ENCODE measurements around the gene SCAF1. TPM values are rescaled to one million over a fixed set of nuclear protein-coding genes. Genes with fewer than 3 reads are reported as not detected.

Gene SCAF1
- total RNA-seq, 1 donor, result 18.1 TPM

DNA sequence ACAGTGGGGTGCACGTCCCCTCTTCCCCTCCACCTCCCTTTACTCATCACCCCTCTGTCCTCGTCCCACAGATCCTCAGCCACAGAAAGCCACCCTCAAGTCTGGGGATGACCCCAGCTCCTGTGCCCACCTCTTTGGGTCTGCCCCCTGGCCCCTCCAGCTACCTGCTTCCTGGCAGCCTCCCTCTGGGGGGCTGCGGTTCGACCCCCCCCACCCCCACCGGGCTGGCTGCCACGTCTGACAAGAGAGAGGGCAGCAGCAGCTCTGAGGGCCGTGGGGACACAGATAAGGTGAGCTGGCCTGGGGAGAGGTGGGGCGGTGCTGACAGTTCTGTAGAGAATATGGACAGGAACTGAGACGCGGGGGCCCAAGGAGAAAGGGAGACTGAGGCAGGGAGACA, 12.6 kb downstream of the SCAF1 start:
- TF ChIP-seq, protein P1, sequence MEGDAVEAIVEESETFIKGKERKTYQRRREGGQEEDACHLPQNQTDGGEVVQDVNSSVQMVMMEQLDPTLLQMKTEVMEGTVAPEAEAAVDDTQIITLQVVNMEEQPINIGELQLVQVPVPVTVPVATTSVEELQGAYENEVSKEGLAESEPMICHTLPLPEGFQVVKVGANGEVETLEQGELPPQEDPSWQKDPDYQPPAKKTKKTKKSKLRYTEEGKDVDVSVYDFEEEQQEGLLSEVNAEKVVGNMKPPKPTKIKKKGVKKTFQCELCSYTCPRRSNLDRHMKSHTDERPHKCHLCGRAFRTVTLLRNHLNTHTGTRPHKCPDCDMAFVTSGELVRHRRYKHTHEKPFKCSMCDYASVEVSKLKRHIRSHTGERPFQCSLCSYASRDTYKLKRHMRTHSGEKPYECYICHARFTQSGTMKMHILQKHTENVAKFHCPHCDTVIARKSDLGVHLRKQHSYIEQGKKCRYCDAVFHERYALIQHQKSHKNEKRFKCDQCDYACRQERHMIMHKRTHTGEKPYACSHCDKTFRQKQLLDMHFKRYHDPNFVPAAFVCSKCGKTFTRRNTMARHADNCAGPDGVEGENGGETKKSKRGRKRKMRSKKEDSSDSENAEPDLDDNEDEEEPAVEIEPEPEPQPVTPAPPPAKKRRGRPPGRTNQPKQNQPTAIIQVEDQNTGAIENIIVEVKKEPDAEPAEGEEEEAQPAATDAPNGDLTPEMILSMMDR (IDR thresholded peaks at IDR 0.05; ENCODE audit: insufficient read depth, low read depth, low read length), result no peak

DNA sequence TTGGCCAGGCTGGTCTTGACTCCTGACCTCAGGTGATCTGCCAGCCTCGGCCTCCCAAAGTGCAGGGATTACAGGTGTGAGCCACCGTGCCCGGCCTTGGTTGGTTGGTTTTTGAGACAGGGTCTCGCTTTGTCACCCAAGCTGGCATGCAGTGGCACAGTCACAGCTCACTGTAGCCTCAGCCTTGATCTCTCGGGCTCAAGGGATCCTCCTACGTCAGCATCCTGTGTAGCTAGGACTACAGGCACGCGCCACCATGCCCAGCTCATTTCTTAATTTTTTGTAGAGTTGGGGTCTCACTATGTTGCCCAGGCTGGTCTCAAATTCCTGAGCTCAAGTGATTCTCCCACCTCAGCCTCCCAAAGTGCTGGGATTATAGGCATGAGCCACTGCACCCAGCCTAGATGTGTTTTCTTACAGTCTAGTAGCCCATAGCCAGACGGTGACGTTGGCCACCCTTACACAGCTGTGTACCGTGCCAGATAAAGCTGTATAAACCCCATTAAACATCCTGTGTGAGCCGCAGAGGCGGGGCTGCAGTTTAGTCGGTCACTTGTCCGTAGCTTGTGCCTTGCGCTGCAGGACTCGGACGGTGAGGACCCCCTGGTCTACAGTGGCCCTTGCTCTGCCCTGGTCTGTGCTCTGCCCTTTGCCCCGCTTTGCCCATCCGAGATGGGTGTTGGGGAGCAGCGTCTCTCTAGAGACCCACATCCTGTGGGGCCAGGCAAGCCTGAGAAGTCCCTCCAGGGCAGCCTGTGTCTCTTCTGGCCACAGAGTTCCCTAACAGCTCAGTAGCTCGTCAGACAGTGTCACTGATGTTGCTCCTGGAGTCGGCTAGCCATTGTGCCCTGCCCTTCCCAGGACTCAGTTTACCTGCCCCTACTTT, 13.8 kb downstream of the SCAF1 start:
- TF ChIP-seq, protein P1 (IDR thresholded peaks at IDR 0.05; ENCODE audit: insufficient read depth, low read depth, low read length), result no peak
- DNase-seq (ENCODE audit: low read depth), result no peak
- H3K4me3 ChIP-seq (ENCODE audit: low read depth, low read length), result no peak overlapping the region

More for the DNA sequence above, 12.6 kb downstream of the SCAF1 start:
- no peak overlapping the region for H3K4me3 ChIP-seq (ENCODE audit: low read depth, low read length)
- no peak for DNase-seq (ENCODE audit: low read depth)

DNA sequence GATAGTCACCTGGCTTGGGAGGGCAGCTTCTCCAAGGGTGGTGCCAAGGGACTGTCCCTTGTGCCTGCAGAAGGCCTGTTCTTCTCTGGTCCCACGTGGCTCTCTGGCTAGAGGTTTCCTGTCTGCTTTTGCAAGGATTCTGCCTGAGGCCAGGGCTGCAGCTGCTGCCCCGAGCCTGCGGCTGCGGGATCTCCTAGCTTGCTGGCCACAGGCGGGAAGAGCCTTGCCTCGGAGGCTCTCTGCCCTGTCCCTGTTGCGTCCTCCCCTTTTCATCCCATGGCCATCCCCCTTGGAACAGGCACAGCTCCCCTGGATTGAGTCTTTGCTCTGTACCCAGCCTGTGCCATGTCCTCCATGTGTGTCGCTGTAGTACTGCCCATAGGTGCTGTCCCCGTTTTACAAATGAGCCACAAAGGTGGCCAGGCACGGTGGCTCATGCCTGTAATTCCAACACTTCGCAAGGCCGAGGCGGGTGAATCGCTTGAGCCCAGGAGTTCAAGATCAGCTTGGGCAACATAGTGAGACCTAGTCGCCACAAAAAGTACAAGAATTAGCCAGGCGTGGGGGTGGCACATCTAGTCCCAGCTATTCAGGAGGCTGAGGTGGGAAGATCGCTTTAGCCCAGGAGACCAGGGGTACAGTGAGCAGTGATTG, 14.6 kb downstream of the SCAF1 start:
- no peak for DNase-seq (ENCODE audit: low read depth)
- no peak overlapping the region for H3K4me3 ChIP-seq (ENCODE audit: low read depth, low read length)
- TF ChIP-seq, protein P1 (IDR thresholded peaks at IDR 0.05; ENCODE audit: insufficient read depth, low read depth, low read length), result no peak

DNA sequence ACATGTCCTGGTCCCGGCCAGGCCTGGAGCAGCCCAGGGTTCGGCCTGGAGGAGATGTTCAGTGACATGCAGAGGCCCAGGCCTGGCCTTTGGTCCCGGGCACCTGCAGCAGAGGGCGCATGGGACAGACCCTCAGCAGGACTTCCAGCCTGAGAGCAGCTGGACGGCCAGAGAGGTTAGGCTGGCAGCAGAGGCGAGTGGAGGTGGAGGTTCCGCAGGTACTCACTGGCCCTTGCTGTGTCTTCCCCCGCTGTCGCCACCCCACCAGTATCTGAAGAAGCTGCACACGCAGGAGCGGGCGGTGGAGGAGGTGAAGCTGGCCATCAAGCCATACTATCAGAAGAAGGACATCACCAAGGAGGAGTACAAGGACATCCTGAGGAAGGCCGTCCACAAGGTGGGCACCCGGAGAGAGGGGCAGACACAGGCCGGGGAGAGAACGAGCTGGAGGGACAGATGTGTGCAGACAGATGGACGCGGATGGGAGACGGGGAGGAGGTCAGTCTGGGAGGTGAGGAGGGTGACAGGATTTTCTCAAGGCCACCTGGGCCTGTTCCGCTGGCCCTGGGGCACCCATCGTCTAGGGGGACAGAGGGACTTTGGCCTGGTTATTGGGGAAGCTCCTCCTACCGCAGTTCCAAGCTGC, 15.6 kb downstream of the SCAF1 start:
- H3K4me3 ChIP-seq (ENCODE audit: low read depth, low read length), result no peak overlapping the region

DNA sequence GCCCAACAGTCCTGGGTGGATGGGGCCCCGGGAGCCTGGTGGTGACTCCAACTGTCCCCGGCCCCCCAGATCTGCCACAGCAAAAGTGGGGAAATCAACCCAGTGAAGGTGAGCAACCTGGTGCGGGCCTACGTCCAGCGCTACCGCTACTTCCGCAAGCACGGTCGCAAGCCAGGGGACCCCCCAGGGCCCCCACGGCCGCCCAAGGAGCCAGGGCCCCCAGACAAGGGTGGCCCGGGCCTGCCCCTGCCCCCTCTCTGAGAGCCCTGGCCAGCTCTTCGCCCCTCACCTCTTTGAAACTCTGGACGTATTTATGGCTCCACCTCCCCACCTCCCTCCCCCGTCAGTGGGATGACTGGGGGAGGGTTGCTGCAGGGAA, 16.1 kb downstream of the SCAF1 start:
- DNase-seq (ENCODE audit: low read depth), result no peak
- no peak overlapping the region for H3K4me3 ChIP-seq (ENCODE audit: low read depth, low read length)
- TF ChIP-seq, protein P1 (IDR thresholded peaks at IDR 0.05; ENCODE audit: insufficient read depth, low read depth, low read length), result no peak

More for the DNA sequence above, 15.6 kb downstream of the SCAF1 start:
- no peak for DNase-seq (ENCODE audit: low read depth)
- TF ChIP-seq, protein P1 (IDR thresholded peaks at IDR 0.05; ENCODE audit: insufficient read depth, low read depth, low read length), result no peak

DNA sequence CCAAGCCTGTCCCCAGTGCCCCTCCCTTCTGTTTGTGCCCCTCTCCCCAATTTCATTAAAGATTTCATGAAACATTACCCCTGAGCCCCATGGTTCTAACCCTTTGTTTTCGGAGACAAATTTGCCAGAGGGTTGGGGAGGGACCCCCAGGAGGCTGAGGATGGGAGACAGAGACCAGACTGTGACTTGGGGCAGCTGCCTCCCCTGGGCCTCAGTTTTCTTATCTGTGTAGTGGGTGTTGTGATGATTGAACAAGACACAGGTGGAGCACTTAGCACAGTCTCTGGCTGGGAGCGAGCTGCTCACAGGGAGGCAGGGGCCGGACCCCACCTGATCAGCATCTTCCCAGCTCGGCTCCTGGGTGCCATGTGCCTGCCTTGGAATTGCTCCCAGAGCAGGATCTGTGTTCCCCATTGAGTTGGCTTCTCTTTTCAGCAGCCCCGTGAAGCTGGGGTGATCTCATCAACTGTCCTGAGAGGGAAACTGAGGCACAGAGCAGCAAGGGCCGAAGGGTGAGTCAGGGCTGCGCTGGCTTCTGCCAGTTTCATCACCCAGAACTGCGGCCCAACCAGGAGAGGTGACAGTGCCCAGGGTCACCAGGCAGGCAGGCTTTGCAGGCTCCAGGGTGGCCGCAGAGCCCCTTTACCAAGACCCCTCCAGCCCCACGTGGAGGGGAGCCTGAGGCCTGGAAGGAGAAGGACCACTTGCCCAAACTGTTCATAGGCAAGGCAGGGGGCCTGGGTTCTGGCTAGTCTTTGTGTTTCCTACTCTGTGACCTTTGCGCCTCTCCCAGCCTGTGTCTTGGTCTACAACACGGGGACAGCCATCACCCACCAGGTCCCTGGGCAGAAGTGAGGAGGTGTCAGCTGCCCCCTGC, 16.8 kb downstream of the SCAF1 start:
- H3K4me3 ChIP-seq (ENCODE audit: low read depth, low read length), result no peak overlapping the region
- TF ChIP-seq, protein P1 (IDR thresholded peaks at IDR 0.05; ENCODE audit: insufficient read depth, low read depth, low read length), result no peak
- no peak for DNase-seq (ENCODE audit: low read depth)

Measured in fibroblast of villous mesenchyme (primary cell).